NOMO-1 (cell line): ENCODE data around the gene FAM53B.
"Not testable (repeated sequence)": the region's sequence is repeated elsewhere in the genome, so short reads cannot be mapped to it uniquely, and the experiment has no call there.

ENCODE experiments used
- DNase-seq, 2 experiments: peaks; one replicate each; lab custom pipeline; 2025; ENCODE audit not compliant: unreplicated experiment in 2 of 2; lab: John Stamatoyannopoulos, UW

The FAM53B gene

DNA sequence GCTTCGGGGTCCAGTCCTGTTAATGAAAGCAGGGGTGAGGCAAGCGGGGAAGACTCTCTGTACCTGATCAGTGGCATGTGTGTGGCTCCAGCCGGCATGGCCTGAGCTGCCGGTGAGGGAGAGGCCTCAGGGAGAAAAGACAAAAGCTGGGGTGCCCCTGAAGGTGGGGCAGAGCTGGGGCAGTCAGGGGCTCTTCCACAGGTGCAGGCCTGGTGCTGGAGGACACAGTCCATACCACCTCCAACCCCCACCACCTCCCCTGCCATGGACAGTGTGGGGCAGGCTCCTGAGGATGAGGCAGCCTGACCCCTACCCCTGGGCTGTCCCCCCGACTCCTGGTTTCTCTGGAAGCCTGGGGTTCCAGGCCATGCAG, 153.1 kb downstream of the FAM53B start:
- DNase-seq: no peak

DNA sequence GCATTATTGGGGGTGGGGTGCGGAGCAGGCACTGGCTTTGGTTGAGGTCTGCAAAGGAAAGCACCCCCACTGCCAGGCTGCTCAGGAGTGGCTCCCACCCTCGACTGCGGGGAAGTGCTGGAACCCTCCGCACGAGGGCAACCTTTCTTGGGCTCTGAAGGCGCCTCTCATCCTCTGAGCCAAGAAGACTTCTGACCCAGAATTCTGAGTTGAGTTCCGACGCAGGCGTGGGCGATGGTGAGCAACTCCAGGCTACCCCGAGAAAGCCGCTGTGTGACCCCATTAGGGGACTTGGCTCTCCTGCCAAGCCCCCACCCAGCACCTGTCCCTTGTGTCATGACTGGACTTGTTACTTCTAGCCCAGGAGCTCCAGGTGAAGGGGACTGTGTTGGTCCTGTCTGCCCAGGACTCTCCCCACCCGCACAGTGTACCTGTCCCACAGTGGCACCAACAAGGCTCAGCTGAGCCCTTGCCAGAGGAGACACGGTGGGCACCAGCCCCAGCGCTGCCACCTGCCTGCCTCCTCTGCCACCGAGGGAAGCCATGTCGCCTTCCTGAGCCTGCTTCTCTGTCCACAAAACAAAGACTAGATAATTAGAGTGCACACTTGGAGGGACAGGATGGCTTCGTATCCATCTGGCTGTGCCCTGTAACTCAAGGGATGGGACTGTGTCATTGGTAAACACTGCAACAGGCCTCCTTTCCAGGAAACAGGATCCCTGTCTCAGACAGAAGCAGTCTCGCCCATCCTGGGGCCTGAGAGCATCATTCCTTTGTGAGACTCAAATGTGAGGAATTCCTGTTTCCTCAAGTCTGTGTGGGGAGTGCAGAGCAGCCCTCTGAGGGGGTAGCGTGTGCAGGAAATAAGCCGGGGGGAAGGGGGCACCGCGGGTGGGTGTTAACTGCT, 153.7 kb downstream of the FAM53B start:
- DNase-seq: no peak

DNA sequence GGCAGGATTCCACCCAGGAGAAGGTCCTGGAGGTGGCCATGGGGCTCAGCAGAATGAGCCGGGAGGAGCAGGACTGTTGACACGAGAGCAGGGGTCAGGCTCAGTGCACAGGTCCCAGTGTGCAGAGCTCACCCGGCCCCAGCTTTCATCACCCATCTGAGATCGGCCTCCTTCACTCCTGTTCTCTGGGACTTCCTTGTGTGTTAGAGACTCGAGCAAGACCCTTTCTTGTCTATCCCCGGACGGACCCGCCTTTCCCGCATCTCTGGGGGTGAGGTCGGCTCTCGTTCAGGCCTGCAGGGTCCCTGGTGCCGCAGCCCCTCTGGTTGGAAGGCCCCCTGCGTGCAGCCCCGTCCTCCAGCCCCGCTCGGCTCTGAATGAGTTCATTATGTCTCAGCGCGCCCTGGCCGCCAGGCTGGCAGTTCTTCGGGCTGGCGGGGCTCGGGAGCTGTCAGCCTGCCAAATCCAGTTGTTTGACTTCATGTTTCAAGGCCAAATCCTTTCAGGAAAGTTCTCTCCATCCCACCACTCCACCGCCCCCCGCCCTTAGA, 154.6 kb downstream of the FAM53B start:
- no peak for DNase-seq

DNA sequence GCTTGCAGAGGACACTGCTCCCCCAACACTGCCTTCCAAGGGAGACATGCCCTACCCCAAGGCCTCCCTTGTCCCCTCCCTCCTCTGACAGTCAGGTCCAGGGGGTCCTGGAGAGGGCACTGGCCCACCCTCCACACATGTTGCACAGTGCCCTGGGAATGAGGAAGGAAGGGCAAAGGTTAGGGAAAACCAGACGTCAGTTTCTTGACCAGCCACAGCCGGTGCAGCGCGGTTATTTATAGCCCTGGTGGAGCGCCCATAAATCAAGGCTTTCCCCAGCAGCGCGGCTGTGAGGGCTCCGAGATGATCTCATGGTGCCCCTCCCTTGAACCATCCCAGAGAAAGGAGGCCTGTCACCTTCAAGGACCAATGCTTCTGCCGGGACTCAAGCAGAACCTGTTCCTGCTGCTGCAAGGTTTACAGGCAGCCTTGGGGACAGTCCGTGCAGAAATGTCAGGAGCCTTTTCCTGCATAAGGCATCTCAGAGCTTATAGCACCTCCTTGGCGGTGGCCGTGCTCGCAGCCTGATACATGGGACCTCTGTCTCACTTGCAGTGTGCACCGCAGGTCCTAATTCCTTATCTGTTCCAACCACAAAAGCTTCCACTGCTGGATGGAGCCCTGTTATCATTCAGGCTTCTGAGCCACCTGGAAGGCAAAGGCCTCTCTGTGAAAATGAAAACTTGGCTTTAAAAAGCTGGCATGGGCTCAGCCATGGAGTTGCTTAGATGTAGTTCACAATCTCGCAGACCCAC, 155.3 kb downstream of the FAM53B start:
- peak; percentile 43 to 58 for DNase-seq

DNA sequence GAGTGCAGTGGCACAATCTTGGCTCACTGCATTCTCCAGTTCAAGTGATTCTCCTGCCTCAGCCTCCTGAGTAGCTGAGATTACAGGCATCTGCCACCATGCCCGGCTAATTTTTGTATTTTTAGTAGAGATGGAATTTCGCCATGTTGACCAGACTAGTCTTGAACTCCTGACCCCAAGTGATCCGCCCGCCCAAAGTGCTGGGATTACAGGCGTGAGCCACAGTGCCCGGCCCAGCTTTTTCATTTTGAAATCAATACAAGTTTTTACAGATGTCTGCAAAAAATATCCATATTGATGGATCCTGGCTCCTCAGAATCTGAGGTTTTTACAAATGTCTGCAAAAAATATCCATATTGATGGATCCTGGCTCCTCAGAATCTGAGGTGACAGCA, 155.8 kb downstream of the FAM53B start:
- DNase-seq: not testable (repeated sequence)

DNA sequence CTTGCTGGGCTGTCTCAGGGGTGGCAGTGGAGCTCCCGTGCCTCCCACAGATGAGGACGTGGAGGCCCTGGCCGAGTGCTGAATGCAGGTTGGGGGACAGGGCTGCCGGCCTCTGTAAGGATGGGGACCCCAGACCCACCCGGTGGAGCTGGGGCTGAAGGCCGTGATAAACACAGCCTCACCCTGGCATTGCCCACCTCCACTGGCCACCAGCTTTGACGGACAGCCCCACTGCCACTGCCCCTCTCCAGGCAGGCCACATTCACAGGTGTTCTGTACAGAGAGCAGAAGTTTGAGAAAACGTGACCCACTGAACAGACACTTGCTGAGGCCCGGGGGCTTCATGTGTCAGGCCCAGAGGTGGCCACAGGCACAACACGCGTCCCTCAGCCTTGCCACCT, 156.4 kb downstream of the FAM53B start:
- DNase-seq: no peak

DNA sequence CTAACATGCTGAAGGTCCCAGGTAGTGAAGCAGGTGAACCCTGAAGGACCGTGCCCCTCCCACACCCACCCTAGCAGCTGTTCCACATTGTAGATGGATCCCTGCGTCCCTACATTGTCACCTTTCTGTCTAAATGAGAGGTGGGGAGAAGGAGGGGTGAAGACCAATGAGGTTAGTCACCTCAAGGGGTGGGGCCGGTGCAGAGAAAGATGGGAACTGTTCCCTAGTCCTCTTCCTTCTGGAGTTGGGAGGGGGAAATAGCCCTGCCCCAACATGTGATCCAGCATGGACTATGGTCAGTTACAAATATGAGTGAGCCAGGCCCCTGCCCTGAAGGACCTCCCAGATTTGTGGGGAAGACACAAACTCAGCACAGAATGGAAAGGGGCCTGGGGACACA, 158.0 kb downstream of the FAM53B start:
- no peak for DNase-seq

DNA sequence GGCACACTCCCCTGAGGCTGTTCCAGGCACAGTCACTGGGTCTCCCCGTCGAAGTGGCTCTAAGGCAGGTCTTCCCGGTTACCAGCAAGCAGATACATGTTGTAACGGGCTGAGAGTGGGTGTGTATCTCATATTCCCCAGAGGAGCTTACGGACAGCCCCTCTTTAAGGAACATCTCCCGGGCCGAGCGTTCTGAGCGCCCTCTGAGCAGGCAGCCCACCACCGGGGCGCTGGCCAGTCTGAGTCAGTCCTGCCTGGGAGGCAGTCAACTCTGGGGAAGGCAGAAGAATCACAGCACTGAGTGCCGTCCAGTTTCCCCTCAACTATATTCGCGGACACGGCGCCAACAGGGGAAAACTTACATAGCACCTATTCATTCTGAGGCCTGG, 165.2 kb downstream of the FAM53B start:
- no peak for DNase-seq

DNA sequence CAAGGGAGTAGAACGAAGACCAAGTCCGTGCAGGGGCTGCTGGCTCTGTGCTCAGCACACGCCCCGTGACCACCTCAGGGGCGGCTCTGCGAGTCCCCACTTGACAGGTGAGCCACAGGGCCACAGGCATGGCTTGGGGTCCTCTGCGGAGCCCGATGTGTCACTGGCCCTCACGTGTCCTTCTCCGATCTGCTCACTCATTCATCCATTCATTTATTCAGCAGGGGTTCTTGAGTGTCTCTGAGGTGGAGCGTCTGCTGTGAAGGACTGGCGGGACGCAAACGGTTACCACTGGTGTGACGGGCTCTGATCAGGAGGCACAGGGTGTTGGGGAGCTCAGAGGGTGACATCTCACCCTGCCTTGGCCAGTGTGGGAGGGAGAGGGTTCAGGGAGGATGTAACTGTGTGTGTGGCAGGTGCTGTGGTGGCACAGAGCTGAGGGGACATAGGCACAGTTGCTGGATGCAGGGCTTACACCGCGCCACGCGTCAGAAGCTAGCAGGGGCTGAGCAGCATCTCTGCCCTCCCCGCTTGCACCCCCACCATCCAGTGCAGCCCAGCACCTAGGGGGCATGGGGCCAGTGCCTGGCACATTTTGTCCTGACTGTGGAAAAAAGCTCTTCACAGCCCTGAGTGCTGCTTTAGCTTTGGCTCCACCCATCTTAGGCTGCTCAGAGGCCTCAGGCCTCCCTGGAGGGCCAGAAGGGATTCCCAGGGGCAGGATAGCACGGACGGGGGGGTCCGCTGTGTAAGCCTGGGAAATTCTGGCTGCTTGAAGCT, 165.8 kb downstream of the FAM53B start:
- no peak for DNase-seq

DNA sequence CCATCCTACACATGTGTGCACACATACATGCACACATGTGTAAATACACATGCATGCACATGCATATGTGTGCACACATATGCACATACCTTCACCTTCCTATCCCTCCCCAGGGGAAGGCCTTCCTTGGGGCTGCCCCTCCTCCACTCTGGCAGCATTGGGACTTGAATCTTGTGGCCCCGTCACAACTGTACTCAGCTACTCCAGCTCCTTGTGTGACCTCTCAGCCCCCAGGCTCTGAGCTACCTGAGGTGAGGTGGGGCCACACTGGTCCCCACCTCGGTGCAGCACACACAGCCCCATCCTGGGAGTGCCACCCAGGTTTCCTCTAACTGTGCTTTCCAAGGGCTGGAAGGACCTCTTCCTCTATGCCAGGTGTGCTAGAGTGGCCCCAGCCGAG, 166.5 kb downstream of the FAM53B start:
- DNase-seq: no peak

DNA sequence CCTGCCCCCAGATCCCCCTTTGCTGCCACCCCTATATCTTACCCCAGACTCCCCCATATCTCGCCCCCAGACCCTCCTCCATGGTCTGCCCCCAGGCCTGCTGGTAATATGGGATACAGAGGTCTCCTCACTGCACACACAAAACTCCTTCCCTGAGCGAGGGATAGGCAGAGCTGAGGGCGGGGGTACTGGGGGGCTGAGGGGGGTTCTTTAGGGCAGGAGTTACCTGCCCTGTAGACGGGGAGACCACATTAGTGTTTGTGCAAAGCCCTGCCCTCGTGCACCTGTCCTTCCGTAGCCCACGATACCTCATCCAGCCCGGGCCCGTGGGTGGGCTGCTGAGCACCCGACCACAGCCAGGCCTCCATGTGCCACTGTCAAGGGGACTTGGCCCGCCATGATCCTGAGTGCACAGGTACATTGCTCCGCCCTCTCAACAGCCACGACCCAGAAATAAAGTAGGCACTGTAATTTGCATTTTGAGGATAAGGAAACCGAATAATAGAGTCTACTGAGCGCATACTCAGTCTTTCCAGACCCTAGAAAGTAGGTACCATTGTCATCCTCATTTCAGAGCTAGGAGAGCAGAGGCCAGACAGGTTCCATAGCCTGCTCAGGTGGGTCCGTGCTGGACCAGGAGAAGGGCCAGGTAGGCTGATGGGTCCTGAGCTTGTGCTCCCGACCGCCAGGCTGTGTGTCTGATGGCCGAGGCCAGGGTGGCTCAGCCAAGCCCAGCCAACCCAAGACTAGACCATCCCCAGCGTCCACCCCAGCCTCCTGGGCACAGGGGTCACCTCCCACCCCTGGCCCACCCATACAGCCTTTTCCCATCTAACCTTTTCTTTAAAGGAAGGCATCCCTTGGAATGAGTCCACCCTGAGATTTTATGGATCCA, 167.4 kb downstream of the FAM53B start:
- DNase-seq: no peak

DNA sequence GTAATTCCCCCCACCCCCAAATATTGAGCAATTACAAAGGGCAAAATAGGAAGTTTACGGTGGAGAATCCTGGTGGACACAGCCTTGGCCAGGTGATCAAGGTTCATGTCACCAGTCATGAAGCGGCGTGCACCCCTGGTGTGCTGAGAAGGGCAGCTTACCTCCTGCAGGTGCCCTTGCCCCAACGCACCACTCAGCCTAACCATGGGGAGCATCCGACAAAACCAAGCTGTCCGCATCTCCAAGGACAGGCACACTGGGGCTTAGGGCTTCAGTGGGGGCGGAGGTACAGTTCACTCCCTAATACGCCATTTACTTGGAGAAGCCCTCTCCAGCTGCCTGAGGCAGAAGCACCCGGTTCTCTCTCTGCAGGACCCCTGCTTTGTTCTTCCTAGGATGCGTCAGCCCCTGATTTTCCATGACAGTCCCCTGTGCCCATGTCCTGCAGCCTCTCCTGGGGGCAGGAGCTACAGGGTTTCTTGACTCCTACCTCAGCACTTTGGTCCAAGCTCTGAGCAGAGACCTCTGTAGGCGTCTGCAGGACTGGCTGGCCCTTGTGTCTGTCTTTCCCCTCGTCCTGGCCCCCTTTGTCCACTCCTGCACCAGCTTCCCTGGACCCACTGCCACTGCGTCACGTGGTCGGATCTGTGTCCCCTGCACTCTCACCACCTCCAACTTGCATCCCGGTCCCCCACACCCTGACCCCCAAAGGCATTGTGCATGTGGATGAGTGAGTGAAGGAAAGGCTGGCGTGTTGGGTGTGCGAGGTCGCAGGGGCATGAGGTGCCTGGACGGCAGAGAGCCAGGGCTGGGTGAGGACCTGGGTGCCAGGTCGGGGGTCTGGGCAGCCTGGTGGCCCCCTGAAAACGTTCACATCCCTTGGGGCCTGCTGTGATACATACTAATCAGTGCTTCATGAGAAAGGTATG, 168.8 kb downstream of the FAM53B start:
- DNase-seq: no peak

DNA sequence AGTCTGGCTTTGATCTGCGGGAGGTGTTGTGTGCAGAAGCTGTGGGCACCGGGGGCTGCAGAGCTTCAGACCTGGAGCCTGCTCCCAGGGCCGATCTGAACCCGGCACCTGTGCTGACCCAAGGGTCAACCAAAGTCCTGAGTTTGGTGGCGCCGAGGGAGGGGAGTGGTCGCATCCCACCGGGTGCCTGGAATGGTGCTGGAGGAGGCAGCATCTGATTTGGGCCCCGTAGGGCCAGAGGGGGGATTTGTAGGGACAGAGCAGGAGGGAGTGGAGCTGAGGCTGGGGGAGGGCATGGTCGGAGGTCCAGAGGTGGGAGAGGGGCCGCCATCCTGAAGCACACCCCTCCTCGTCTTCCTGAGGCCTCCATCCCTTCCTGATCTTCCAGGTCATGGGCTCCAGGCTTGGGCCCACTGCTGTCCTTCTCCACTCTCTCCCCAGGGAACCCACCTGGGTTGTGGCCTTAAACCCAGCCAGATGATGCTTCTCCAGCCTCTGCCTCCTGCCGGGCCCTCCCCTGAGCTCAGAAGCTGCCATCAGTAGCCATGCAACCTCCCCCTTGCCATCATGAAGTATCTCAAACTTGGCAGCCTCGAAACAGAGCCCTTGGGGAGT, 169.6 kb downstream of the FAM53B start:
- no peak for DNase-seq

DNA sequence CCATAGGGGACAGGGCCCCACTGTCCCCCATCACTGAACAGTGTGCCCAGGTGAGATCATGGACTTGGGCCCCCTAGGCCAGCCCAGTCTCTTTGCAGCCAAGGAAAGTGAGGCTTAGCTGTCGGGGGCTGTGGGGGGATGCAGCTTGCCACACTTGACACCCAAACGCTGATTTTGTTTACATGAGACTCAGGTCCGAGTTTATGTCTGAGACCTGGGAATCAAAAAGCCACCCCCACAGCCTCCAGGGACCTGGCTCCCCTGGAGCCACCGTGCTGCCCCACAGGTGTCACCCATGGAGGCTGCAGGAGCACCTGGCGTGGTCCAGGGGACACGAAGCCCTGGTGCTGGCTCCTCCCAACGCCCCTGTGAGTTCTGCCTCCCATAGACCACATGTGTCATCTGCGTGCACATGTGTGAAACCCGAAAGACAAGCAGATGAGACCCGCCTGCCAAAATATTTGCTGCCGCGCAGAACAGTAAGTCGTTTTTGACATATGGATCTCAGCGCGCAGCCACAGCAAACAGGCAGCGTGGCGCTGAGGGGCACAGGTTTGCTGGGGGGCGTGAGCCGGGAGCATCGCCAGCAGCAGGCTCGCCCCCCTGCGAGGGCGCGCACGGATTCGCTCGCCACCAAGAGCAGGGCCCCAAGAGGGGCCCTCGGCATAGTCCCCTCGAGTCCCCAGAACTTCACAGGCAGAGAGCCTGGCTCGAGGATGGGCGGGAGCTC, 170.3 kb downstream of the FAM53B start:
- no peak for DNase-seq

DNA sequence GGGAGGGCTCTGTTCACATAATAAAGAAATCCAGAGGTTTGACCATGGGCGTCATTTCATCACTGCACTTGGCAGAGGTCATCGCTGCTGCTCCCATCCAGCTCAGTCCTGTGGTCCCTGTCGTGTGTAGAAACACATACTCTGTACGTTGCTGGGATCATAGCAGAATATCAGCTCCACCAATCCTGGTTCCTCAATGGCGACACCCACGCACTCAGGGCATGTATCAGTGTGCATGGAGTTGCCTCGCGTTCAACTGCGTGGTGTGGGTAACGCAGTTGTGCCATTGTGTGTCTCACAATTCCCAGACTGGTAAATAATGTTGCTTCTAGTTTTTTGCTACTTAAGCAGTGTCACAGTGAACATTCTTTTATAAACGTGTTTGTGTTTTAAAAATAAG, 171.4 kb downstream of the FAM53B start:
- DNase-seq: no peak

DNA sequence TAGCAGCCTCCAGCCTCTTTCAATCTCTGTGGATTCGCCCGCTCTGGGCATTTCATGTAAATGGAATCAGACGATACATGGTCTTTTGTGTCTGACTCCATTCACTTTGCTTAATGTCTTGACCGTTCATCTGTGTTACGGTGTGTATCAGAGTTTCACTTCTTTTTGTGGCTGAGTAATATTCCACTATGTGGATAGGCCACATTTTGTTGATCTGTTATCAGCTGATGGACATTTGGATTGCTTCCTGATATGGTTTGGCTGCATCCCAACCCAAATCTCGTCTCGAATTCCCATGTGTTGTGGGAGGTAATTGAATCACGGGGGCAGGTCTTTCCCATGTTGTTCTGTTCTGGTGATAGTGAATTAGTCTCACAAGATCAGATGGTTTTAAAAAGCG, 173.5 kb downstream of the FAM53B start:
- no peak for DNase-seq

DNA sequence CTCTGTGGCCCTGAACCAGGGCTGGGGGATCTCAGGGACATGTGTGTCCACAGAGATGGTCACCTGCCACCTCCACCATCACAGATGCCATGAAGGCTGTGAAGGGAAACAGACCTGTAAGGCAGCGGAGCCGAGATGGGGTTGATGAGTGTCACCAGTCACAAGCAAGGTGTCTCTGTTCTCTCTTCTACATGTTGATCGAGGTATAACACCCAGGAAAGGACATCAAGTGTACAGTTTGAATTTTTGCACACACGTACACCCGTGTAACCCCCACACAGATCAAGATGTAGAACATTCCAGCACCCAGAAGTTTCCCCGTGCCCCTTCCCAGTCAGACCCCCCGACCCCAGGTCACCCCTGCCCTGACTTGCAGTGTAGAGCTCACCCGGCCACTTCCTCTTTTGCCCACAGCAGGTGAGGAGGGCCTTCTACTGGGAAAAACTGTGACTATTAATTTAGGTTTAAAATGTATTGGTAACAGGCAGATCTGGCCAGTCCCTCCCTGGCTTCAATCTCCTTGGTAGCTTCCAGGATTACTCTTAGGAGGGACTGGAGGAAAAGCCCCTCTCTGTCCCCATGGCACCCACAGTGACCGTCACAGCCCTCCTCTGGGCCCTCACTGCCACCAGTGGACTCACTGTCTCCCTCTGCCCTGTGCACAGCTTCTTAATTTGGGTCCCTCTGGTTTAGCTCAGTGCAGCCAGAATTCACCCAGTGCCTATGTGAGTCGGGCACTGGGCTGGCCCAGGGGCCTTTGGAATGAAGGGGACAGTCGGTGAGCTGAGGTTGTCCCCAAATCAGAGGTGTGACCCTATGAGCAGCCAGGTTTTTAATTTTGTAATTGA, 174.3 kb downstream of the FAM53B start:
- DNase-seq: peak in 1 of 2 experiments; percentile 15
